Astrocyte of the spinal cord (primary cell): ENCODE data around the gene SLC7A6.

ENCODE experiments used
- DNase-seq: peaks from one replicate; pipeline ENCODE4 v3.0.0; 2011; ENCODE audit warnings: low read depth, low spot score
- H3K4me3 ChIP-seq: 2 replicates; pipeline ENCODE4 v1.5.1; 2011; ENCODE audit warnings: low read depth, mild to moderate bottlenecking, low read length, moderate library complexity
- in situ Hi-C: cut with HindIII; loops from 2 replicates; pipeline ENCODE4 v1.10.0; 2017; ENCODE audit warnings: low sequenced_read_pairs
- TF ChIP-seq, protein P1 (sequence below): IDR thresholded peaks from 2 replicates; pipeline ENCODE4 v1.5.1; 2012; ENCODE audit warnings: low read depth, mild to moderate bottlenecking, low read length, inconsistent platforms

The SLC7A6 gene

DNA sequence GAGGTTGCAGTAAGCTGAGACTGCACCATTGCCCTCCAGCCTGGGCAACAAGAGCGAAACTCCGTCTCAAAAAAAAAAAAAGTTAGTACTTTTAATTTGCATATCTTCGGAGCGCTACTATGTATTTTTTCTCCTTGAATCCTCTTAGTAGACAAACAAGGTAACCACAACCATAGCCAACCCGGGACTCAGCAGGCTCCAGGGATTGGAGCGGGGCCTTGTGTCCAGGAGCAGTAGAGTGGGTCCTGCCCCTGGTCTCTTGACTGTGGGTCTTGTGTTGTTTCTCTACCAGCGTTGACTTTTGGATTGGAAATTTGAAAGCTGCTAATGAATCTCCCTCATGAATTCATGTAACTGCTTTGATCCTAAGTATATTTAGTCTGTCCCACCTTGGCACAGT, 78.8 kb downstream of the SLC7A6 start:
- DNase-seq = no peak
- H3K4me3 ChIP-seq = no peak overlapping the region
- in situ Hi-C loops = no loop called here
- TF ChIP-seq, protein P1, sequence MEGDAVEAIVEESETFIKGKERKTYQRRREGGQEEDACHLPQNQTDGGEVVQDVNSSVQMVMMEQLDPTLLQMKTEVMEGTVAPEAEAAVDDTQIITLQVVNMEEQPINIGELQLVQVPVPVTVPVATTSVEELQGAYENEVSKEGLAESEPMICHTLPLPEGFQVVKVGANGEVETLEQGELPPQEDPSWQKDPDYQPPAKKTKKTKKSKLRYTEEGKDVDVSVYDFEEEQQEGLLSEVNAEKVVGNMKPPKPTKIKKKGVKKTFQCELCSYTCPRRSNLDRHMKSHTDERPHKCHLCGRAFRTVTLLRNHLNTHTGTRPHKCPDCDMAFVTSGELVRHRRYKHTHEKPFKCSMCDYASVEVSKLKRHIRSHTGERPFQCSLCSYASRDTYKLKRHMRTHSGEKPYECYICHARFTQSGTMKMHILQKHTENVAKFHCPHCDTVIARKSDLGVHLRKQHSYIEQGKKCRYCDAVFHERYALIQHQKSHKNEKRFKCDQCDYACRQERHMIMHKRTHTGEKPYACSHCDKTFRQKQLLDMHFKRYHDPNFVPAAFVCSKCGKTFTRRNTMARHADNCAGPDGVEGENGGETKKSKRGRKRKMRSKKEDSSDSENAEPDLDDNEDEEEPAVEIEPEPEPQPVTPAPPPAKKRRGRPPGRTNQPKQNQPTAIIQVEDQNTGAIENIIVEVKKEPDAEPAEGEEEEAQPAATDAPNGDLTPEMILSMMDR = no peak

DNA sequence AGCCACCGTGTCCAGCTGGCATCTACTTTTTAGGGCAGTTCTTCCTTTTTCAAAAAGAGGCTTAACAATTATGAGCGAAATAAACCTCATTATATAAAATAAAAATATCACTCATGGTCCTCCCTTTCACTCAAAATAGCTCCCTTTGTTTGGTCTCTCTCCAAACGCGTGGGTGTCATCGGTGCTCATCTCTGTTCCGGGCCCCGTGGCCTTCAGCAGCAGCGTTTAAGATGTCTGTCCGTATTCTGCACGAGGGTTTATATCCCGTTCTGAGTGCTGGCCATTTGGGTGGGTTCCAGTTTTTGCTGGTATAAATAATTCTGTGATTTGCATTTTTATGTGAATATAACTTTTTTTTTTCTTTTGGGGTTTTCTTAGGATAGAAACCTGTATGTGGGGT, 79.9 kb downstream of the SLC7A6 start:
- in situ Hi-C loops = no loop called here
- TF ChIP-seq, protein P1 = no peak
- no peak overlapping the region for H3K4me3 ChIP-seq
- no peak for DNase-seq

DNA sequence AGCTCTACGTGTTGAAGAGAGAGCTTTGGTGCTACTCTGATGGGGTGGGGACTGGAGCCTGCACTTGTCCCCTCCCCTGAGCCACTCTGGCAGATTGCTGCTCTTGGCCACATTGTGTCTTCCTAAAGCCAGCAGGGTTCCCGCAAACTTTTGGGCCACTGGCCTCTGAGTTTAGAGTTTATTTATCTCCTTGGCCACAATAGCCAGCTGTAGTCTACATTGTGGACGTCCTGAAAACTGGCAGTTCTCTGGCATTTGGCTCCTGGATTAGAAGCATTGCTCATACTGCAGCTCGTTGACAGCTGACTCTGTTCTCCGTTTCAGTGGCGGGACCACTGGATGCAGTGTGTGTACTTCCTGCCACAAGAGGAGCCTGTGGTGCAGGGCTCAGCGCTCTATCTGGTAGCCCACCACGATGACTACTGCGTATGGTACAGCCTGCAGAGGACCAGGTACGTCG, 81.1 kb downstream of the SLC7A6 start:
- in situ Hi-C loops = no loop called here
- TF ChIP-seq, protein P1 = no peak
- H3K4me3 ChIP-seq = no peak overlapping the region
- no peak for DNase-seq

DNA sequence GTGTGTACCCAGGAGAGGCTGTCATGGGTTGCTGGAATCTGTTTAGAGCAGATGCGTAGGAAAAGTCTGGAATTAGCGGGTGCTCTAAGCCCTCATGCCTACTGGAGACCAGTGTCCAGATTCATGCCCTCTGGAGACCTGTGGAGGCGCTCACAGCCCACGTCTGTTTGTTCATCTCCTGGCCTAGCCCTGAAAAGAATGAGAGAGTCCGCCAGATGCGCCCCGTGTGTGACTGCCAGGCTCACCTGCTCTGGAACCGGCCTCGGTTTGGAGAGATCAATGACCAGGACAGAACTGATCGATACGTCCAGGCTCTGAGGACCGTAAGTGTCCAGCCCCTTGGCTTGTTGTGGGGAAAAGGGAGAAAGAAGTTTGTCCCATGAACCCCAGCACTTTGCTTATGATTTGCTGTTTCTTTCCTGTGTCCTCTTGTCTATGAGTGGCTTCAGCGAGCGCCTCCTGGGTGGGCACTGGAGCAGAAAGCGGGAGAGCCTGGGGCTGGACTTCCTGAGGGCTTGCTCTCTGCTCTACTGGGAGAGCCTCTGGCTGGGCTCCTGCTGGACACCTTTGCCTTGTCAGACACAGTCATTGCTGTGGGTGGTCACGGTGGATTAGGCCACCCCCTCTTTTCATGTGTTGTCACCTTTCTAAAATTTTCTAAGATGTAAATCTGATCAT, 81.8 kb downstream of the SLC7A6 start:
- in situ Hi-C loops = no loop called here
- TF ChIP-seq, protein P1 = no peak
- no peak for DNase-seq
- no peak overlapping the region for H3K4me3 ChIP-seq

DNA sequence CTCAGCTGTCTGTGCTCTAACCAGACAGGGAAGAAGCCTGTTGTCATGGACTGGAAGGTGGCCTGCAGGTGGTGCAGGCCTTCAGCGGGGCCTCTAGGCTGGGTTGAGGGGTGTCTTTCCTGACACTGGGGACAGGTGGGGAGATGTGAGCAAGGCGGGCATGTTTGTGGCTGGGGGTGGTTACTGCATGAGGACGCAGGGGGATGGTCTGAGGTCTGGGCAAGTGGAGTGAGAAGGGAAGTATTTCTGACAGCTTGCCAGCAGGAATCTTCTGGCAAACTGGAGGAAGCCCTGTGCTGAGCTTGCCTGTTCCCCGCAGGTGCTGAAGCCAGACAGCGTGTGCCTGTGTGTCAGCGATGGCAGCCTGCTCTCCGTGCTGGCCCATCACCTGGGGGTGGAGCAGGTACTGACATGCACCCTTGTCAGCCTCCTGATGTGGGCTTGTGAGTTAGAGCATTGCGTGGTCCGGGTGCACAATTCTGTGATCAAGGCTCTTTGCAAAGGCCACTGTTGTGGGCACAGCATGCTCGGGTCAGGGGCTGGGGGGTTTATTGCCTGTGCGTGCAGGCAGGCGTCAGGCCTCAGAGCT, 82.7 kb downstream of the SLC7A6 start:
- in situ Hi-C loops = no loop called here
- no peak for DNase-seq
- TF ChIP-seq, protein P1 = no peak

DNA sequence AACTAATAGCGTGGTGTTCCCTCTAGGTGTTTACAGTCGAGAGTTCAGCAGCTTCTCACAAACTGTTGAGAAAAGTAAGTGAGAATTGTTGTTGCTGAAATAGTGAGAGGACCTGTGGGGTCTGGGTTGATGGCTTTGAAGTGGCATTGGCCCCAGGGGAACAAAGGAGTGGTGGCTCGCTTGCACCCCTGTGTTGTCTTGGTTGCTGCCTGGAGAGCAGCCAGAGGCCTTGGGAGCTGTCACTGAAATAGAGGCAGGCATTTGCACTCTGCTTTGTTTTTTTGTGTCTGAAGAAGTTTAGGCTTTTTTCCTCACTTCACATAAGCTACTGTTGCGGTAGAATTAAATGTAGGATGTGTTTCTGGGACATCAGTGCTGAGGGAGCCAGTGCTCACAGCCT, 83.3 kb downstream of the SLC7A6 start:
- in situ Hi-C loops = no loop called here
- TF ChIP-seq, protein P1 = no peak
- H3K4me3 ChIP-seq = no peak overlapping the region
- no peak for DNase-seq

More for the DNA sequence above, 82.7 kb downstream of the SLC7A6 start:
- H3K4me3 ChIP-seq = no peak overlapping the region
